WTC11 (cell line): Measurements from ENCODE around the gene VWF. TPM values are rescaled to one million over a fixed set of nuclear protein-coding genes. Genes with fewer than 3 reads are reported as not detected.
A peak's percentile ranks its signal among the peaks of the same experiment; 100 is the strongest.

Source experiments
- ATAC-seq: fragments of 200-7000 bp; cut with Tn5 transposase; 2 replicates; pipeline ENCODE4 v1.10.0; 2021; ENCODE audit warnings: mild to moderate bottlenecking, moderate library complexity
- CTCF ChIA-PET: fragments of 300-600 bp; sonication (Branson Sonifier 250); formaldehyde crosslinking; loops from one replicate; lab custom pipeline; 2021; ENCODE audit warnings: antibody characterized with exemption; lab: Charles Lee
- POLR2A ChIA-PET: fragments of 350-600 bp; sonication (Branson Sonifier 250); formaldehyde crosslinking; loops from one replicate; lab custom pipeline; 2021; ENCODE audit warnings: antibody characterized with exemption; lab: Charles Lee
- DNase-seq: peaks from one replicate; pipeline ENCODE4 v3.0.0; 2021; ENCODE audit warnings: low spot score
- H3K27ac Mint-ChIP-seq: 2 replicates; pipeline ENCODE4 v1.8.0; 2021; ENCODE audit warnings: mixed read lengths
- H3K27me3 Mint-ChIP-seq: 2 replicates; pipeline ENCODE4 v1.8.0; 2021; ENCODE audit warnings: low read depth, mild to moderate bottlenecking, moderate library complexity, mixed read lengths
- H3K36me3 Mint-ChIP-seq: 2 replicates; pipeline ENCODE4 v1.8.0; 2021; ENCODE audit warnings: mixed read lengths
- H3K4me1 Mint-ChIP-seq: 2 replicates; pipeline ENCODE4 v1.8.0; 2022; ENCODE audit warnings: mixed read lengths
- H3K4me3 Mint-ChIP-seq: 2 replicates; pipeline ENCODE4 v1.8.0; 2021; ENCODE audit warnings: mild to moderate bottlenecking, moderate library complexity, mixed read lengths
- H3K9me3 Mint-ChIP-seq: 2 replicates; pipeline ENCODE4 v1.8.0; 2021; ENCODE audit warnings: mixed read lengths
- AR ChIP-seq: fragments of 250-450 bp; sonication (Bioruptor Pico); IDR thresholded peaks from 2 replicates; pipeline ENCODE4 v1.9.0; 2021; ENCODE audit warnings: mild to moderate bottlenecking
- CREM ChIP-seq: sonication (generic); formaldehyde crosslinking; IDR thresholded peaks from 2 replicates; pipeline ENCODE4 v1.8.1; 2022; ENCODE audit warnings: mild to moderate bottlenecking, missing genetic modification reagents, moderate library complexity
- CTCF ChIP-seq: fragments of 200-600 bp; IDR thresholded peaks from 2 replicates; pipeline ENCODE4 v1.8.0; 2022; ENCODE audit warnings: antibody characterized with exemption
- EMX1 ChIP-seq: fragments of 250-450 bp; sonication (Bioruptor Pico); IDR thresholded peaks from 2 replicates; pipeline ENCODE4 v1.8.0; 2021; ENCODE audit warnings: mild to moderate bottlenecking
- FOXK1 ChIP-seq: sonication (generic); formaldehyde crosslinking; IDR thresholded peaks from 2 replicates; pipeline ENCODE4 v1.8.0; 2022; ENCODE audit warnings: mild to moderate bottlenecking, moderate library complexity, missing genetic modification reagents
- HMGXB4 ChIP-seq: sonication (generic); formaldehyde crosslinking; IDR thresholded peaks from 2 replicates; pipeline ENCODE4 v1.8.1; 2023; ENCODE audit warnings: mild to moderate bottlenecking, moderate library complexity, missing genetic modification reagents
- IRF1 ChIP-seq: sonication (generic); formaldehyde crosslinking; IDR thresholded peaks from 2 replicates; pipeline ENCODE4 v1.8.0; 2023; ENCODE audit warnings: missing genetic modification reagents
- JUN ChIP-seq: sonication (generic); formaldehyde crosslinking; IDR thresholded peaks from 2 replicates; pipeline ENCODE4 v1.8.0; 2023; ENCODE audit warnings: mild to moderate bottlenecking, missing genetic modification reagents
- NFYB ChIP-seq: sonication (generic); formaldehyde crosslinking; conservative IDR thresholded peaks from 2 replicates; pipeline ENCODE4 v1.8.0; 2022; ENCODE audit warnings: low read depth, missing genetic modification reagents
- PREB ChIP-seq: sonication (generic); formaldehyde crosslinking; IDR thresholded peaks from 2 replicates; pipeline ENCODE4 v1.8.1; 2022; ENCODE audit warnings: mild to moderate bottlenecking, missing genetic modification reagents, moderate library complexity, borderline replicate concordance
- TEAD4 ChIP-seq: sonication (generic); formaldehyde crosslinking; IDR thresholded peaks from 2 replicates; pipeline ENCODE4 v1.8.0; 2022; ENCODE audit warnings: mild to moderate bottlenecking, missing genetic modification reagents
- ZBTB21 ChIP-seq: sonication (generic); formaldehyde crosslinking; IDR thresholded peaks from 2 replicates; pipeline ENCODE4 v1.8.1; 2023; ENCODE audit warnings: mild to moderate bottlenecking, missing genetic modification reagents, borderline replicate concordance
- ZNF263 ChIP-seq: sonication (generic); formaldehyde crosslinking; IDR thresholded peaks from 2 replicates; pipeline ENCODE4 v1.8.1; 2022; ENCODE audit warnings: low read depth, mild to moderate bottlenecking, moderate library complexity, missing genetic modification reagents
- ZNF281 ChIP-seq: sonication (generic); formaldehyde crosslinking; IDR thresholded peaks from 2 replicates; pipeline ENCODE4 v1.8.0; 2023; ENCODE audit warnings: mild to moderate bottlenecking, missing genetic modification reagents
- total RNA-seq: library from RNA; stranded (reverse); gene quantifications from 3 replicates; pipeline ENCODE4 v1.2.3, GENCODE V29; 2021

Gene VWF
- total RNA-seq, 1 experiment from 2014 or later: 0.48 TPM

GRCh38 chr12:5913387-5913786, 211.1 kb downstream of the VWF start:
- TF ChIP-seq IRF1 (CRISPR knock-in tag) (no peak), FOXK1 (CRISPR knock-in tag) (no peak), ZNF263 (CRISPR knock-in tag) (no peak), TEAD4 (CRISPR knock-in tag) (no peak)
- Mint-ChIP-seq H3K9me3 (no peaks in the 10 kb centered on the region), H3K4me1 (no peaks in the 10 kb centered on the region), H3K4me3 (no peak overlapping the region), H3K27me3 (no peaks in the 10 kb centered on the region), H3K36me3 (no peaks in the 10 kb centered on the region), H3K27ac (no peak overlapping the region)
- POLR2A ChIA-PET: no interaction called here
- DNase-seq (no peak), ATAC-seq (peak; percentile 29)
- CTCF ChIA-PET: interaction anchor here (0.6 to 2.8 kb wide), 4 partner anchors 9 to 168 kb away, joined by 4 to 20 read pairs (median 6); no protein-coding TSS in a partner anchor

DNA sequence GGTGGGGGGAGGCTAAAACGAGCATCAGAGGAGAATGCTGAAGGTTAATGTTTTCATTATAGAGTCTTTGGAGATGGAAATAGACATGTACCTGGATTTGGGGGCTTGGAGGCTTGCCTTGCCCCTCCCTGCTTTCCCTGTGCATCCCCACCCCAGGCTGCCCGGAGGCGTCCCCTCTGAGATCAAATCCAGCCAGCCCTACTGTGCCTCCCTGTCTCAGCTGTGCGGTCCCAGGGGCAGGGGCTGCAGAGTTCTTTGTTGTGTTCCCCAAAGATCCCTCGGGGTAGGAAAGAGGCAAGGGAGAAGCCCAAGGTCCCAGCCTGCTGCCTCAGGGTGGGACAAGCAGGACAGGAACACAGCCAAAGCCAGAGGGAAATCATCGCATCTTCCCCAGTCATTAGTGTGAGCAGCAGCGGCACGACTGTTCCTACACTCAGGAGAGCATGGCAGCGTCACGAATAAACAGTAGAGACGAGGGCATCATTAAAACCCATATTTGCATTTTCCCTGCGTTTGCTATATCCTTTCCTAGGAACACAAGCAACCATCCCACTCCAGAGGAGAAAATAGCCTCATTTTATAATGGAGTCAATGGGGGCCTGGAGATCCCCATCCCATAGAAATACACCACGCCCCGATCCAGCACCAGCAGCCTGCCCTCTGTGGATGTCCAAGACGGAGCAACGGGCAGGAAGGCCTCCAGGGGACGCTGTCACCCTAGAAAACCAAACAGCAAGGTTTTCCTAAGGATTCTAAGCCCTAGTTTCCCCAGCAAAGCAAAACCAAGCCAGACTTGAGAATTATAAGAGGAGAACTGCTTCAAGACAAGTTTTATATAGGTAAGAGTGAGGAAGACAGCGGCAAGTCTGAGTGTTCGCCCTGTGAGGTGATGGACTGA, 211.8 kb downstream of the VWF start:
- ATAC-seq: peak; percentile 96

GRCh38 chr12:5912011-5912410, 212.5 kb downstream of the VWF start:
- ChIA-PET POLR2A (interaction anchor here (0.6 kb wide), 1 partner anchor 67 kb away, joined by 3 read pairs; no protein-coding TSS in a partner anchor), CTCF (interaction anchor here (0.6 to 2.7 kb wide), 4 partner anchors 13 to 129 kb away, joined by 3 to 12 read pairs (median 6); no protein-coding TSS in a partner anchor)
- no peaks in the 10 kb centered on the region for H3K36me3 Mint-ChIP-seq
- TF ChIP-seq ZBTB21: no peak
- TF ChIP-seq EMX1 (CRISPR knock-in tag): no peak
- no peak for TF ChIP-seq PREB
- no peaks in the 10 kb centered on the region for H3K9me3 Mint-ChIP-seq
- ATAC-seq (no peak), DNase-seq (no peak)
- no peaks in the 10 kb centered on the region for H3K27me3 Mint-ChIP-seq
- no peaks in the 10 kb centered on the region for H3K4me1 Mint-ChIP-seq
- H3K27ac Mint-ChIP-seq: no peak overlapping the region
- no peak overlapping the region for H3K4me3 Mint-ChIP-seq

More for the DNA sequence above, 211.8 kb downstream of the VWF start:
- Mint-ChIP-seq H3K27ac (no peak overlapping the region), H3K36me3 (no peaks in the 10 kb centered on the region), H3K4me1 (no peaks in the 10 kb centered on the region), H3K27me3 (no peaks in the 10 kb centered on the region), H3K4me3 (no peak overlapping the region), H3K9me3 (no peaks in the 10 kb centered on the region)
- peak; percentile 85 for DNase-seq
- ChIA-PET CTCF (interaction anchor here (1.1 to 2.8 kb wide), 4 partner anchors 75 to 126 kb away, joined by 8 to 20 read pairs (median 10); no protein-coding TSS in a partner anchor), POLR2A (no interaction called here)
- TF ChIP-seq CREM (CRISPR knock-in tag) (no peak), CTCF (peak; percentile 84)

DNA sequence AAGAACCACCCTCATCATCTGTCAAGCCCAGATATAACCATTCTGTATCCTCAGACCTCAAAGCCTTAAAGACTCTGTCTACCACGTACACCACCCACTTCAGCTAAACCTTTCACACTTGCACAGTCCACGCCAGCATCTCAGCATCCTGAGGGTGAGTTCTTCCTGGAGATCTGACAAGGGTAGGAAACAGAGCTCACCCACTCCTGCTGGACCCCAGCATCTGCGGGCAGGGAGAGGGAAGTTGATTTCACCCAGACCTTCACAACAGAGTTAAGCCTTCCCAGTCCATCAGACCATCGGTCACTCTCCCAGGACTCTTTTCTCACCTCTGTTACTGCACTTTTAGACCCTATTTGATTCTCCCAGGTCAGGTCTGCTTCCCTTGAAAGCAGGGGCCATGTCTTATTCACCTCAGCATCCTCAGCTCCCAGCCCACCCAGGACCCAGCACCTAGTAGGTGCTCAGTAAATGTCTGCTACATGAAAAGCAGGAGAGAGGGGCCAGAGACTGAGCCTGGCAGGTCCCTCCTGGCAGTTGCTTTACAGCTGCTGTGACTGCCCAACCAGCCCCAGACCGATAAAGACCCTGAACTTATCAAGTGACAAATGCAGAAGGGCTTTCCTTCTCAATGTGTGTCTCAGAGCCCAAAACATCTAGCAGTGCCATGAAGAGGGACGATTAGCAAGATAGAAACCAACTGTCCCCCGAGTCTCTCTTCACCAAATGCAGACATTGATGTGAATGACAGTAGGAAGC, 213.5 kb downstream of the VWF start:
- Mint-ChIP-seq H3K4me1 (no peaks in the 10 kb centered on the region), H3K27ac (no peak overlapping the region), H3K36me3 (no peaks in the 10 kb centered on the region), H3K9me3 (no peaks in the 10 kb centered on the region), H3K4me3 (no peak overlapping the region), H3K27me3 (no peaks in the 10 kb centered on the region)
- ChIA-PET POLR2A (no interaction called here), CTCF (interaction anchor here (1.1 to 2.7 kb wide), 4 partner anchors 12 to 374 kb away, joined by 3 to 12 read pairs (median 6); no protein-coding TSS in a partner anchor)
- DNase-seq (no peak), ATAC-seq (no peak)
- TF ChIP-seq JUN: no peak
- TF ChIP-seq NFYB (CRISPR knock-in tag): no peak
- no peak for TF ChIP-seq FOXK1 (CRISPR knock-in tag)
- no peak for TF ChIP-seq HMGXB4 (CRISPR knock-in tag)
- TF ChIP-seq AR (CRISPR knock-in tag): no peak
- no peak for TF ChIP-seq ZNF281
